GM12878 (cell line): ENCODE measurements around the gene CCDC71L.

ENCODE experiments used
- BACH1 ChIP-seq: fragments of 450-650 bp; IDR thresholded peaks from 2 replicates; pipeline ENCODE4 v1.6.1; 2017; ENCODE audit warnings: mild to moderate bottlenecking, borderline replicate concordance
- ESRRA ChIP-seq: IDR thresholded peaks from 2 replicates; pipeline ENCODE4 v1.6.1; 2012; ENCODE audit warnings: mild to moderate bottlenecking, low read length, improper control_type of control experiment
- EZH2 ChIP-seq: IDR thresholded peaks from 2 replicates; pipeline ENCODE4 v1.6.1; 2012; ENCODE audit warnings: low read depth, mild to moderate bottlenecking, control low read depth, inconsistent platforms, low read length, borderline replicate concordance; ENCODE audit not compliant: control insufficient read depth
- FOS ChIP-seq: IDR thresholded peaks from 3 replicates; pipeline ENCODE4 v1.6.1; 2011; ENCODE audit warnings: borderline replicate concordance; ENCODE audit not compliant: insufficient read length; ENCODE audit errors: extremely low read depth
- FOXM1 ChIP-seq: IDR thresholded peaks from 2 replicates; pipeline ENCODE4 v1.6.1; 2012; ENCODE audit warnings: low read depth, mild to moderate bottlenecking, inconsistent platforms, low read length, moderate library complexity
- MEF2A ChIP-seq: IDR thresholded peaks from 2 replicates; pipeline ENCODE4 v1.6.1; 2011; ENCODE audit warnings: low read depth, mild to moderate bottlenecking, low read length, moderate library complexity; ENCODE audit not compliant: insufficient read depth
- NFXL1 ChIP-seq: fragments of 450-650 bp; IDR thresholded peaks from 2 replicates; pipeline ENCODE4 v1.6.1; 2017; ENCODE audit warnings: antibody characterized with exemption, mild to moderate bottlenecking, borderline replicate concordance
- POLR2AphosphoS5 ChIP-seq: IDR thresholded peaks from 2 replicates; pipeline ENCODE4 v1.6.1; 2011; ENCODE audit warnings: mild to moderate bottlenecking, low read length, inconsistent platforms
- RAD21 ChIP-seq: IDR thresholded peaks from 2 replicates; pipeline ENCODE4 v1.6.1; 2011; ENCODE audit warnings: mild to moderate bottlenecking, low read depth, low read length, moderate library complexity; ENCODE audit not compliant: insufficient read depth
- RCOR1 ChIP-seq: conservative IDR thresholded peaks from 2 replicates; pipeline ENCODE4 v1.6.1; 2012; ENCODE audit warnings: low read depth, low read length, improper control_type of control experiment
- SIN3A ChIP-seq: IDR thresholded peaks from 2 replicates; pipeline ENCODE4 v1.6.1; 2012; ENCODE audit warnings: low read depth, low read length, improper control_type of control experiment
- SREBF2 ChIP-seq: IDR thresholded peaks from 2 replicates; pipeline ENCODE4 v1.6.1; 2012; ENCODE audit warnings: mild to moderate bottlenecking, low read length
- SUPT20H ChIP-seq: IDR thresholded peaks from 2 replicates; pipeline ENCODE4 v1.6.1; 2011; ENCODE audit warnings: low read depth, mild to moderate bottlenecking, low read length, moderate library complexity, borderline replicate concordance; ENCODE audit not compliant: control insufficient read depth
- TF ChIP-seq, protein P1 (sequence below), 3 experiments: IDR thresholded peaks in 2 of 3; conservative IDR thresholded peaks in 1 of 3; 2 replicates each; pipeline ENCODE4 v1.5.1; 2011; ENCODE audit warnings: low read depth in 3 of 3, low read length in 3 of 3, mild to moderate bottlenecking in 3 of 3, control low read depth in 2 of 3, moderate library complexity in 2 of 3, inconsistent platforms in 1 of 3, mixed read lengths in 1 of 3; ENCODE audit not compliant: control insufficient read depth in 2 of 3, insufficient read depth in 1 of 3; ENCODE audit errors: extremely low read depth in 1 of 3

DNA sequence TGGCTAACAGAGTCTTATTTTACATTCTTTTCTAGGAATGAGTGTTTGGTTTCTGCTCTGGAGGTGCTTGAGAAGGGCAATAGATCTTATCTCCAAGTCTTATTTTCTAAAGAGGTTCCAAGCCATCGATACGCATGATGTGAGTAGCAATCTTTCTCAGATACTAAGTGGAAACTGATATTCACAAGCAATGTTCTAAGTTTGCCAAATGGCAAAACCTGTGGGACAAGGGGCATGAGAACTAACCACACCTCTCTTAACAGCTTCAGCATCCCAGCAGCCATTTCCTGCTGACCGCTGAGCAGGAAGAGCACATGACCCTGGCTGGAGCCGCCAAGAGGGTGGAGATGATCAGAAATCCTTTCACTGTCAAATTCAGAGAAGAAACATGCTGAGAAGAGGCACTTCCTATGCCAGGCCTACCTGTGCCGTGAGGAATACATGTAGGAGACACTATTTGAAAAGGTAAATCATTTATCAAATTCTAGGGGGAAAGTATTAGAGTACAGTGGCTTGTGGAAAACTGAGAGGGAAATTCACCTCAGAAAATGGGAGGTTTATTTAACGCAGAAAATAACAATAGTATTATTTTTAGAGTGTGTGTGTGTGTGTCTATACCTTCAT lies 35.2 kb downstream of the CCDC71L start:
- TF ChIP-seq POLR2AphosphoS5: no peak
- TF ChIP-seq EZH2: no peak
- TF ChIP-seq NFXL1: no peak
- no peak for TF ChIP-seq RCOR1
- TF ChIP-seq FOXM1: no peak
- TF ChIP-seq, protein P1, sequence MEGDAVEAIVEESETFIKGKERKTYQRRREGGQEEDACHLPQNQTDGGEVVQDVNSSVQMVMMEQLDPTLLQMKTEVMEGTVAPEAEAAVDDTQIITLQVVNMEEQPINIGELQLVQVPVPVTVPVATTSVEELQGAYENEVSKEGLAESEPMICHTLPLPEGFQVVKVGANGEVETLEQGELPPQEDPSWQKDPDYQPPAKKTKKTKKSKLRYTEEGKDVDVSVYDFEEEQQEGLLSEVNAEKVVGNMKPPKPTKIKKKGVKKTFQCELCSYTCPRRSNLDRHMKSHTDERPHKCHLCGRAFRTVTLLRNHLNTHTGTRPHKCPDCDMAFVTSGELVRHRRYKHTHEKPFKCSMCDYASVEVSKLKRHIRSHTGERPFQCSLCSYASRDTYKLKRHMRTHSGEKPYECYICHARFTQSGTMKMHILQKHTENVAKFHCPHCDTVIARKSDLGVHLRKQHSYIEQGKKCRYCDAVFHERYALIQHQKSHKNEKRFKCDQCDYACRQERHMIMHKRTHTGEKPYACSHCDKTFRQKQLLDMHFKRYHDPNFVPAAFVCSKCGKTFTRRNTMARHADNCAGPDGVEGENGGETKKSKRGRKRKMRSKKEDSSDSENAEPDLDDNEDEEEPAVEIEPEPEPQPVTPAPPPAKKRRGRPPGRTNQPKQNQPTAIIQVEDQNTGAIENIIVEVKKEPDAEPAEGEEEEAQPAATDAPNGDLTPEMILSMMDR (IDR thresholded peaks at IDR 0.05 in 2 of 3, conservative IDR thresholded peaks at IDR 0.05 in 1 of 3; ENCODE audit: control insufficient read depth in 2 of 3, extremely low read depth in 1 of 3, insufficient read depth in 1 of 3, low read depth in 3 of 3, low read length in 3 of 3): no peak
- no peak for TF ChIP-seq FOS
- TF ChIP-seq BACH1: no peak
- TF ChIP-seq ESRRA: no peak
- no peak for TF ChIP-seq MEF2A
- no peak for TF ChIP-seq SUPT20H
- TF ChIP-seq RAD21: no peak
- no peak for TF ChIP-seq SIN3A
- no peak for TF ChIP-seq SREBF2
